ENCODE measurements around the gene RBM6. TPM values are rescaled to one million over a fixed set of nuclear protein-coding genes. Genes with fewer than 3 reads are reported as not detected.

RBM6 gene
- total and polyA plus RNA-seq, 9 of the 15 experiments (the other 6 are each of a cell fraction or from before 2014, with no cell fraction given): 19.9 to 82.2 (median 57.8) TPM

DNA sequence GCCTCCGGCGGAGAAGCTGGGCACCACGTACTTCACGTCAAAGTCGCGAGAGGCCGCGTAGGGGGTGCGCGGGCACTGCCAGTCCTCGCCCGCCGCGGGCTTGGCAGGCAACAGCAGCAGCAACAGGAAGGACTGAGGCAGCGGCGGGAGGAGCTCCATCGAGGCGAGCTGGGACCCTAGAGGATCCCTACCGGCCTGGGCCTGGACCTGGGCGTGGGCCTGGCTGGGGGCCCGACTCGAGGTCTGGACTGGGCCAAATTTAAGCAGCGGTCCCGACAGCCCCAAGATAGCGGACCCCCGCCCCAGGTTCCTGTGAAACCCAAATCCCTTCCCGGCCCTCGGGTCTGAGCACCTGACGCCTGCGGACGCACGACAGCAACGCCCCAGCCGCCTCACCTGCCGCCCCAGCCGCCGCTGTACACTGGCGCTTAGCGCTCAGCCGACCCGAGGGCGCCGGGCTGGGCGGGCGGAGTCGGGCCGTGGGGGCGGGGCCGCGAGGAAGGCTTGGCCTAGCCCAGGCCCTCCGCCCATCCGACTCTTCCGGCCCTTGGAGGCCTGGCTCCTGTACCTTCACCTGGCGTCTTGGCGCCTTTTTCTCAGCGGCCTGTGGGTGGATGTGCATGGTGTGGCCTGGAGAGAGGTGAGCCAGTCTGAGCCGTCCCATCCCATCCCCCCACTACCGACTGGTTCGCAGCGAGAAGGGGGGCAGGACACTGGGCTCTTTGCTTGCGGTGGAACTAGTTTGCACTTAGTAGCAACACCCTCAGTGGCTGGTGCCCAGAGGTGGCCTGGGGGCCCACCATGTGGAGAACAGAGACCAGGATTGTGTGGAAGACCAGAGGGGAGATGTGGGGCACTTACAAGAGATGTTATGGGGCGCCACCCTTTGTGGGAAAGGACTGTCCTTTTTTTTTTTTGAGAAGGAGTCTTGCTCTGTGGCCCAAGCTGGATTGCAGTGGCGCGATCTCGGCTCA is 36.2 kb upstream of the RBM6 start, which contains the start of gene MST1R (continued):
- TF ChIP-seq, protein P1, sequence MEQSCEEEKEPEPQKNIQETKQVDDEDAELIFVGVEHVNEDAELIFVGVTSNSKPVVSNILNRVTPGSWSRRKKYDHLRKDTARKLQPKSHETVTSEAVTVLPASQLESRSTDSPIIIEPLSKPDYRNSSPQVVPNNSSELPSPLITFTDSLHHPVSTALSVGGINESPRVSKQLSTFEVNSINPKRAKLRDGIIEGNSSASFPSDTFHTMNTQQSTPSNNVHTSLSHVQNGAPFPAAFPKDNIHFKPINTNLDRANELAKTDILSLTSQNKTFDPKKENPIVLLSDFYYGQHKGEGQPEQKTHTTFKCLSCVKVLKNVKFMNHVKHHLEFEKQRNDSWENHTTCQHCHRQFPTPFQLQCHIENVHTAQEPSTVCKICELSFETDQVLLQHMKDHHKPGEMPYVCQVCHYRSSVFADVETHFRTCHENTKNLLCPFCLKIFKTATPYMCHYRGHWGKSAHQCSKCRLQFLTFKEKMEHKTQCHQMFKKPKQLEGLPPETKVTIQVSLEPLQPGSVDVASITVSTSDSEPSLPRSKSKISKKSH (CRISPR knock-in tag; IDR thresholded peaks at IDR 0.05): no peak
- TF ChIP-seq, protein P2, sequence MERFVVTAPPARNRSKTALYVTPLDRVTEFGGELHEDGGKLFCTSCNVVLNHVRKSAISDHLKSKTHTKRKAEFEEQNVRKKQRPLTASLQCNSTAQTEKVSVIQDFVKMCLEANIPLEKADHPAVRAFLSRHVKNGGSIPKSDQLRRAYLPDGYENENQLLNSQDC (CRISPR knock-in tag; IDR thresholded peaks at IDR 0.05): no peak
- TF ChIP-seq POLR2A (conservative IDR thresholded peaks at IDR 0.05) (peak; percentile 71), RBFOX2 (IDR thresholded peaks at IDR 0.05; ENCODE audit: low read depth, low read length) (peak; percentile 87), SP1 (CRISPR knock-in tag; IDR thresholded peaks at IDR 0.05) (peak; percentile 57; the same call in 1 of the 2 replicates), E2F3 (CRISPR knock-in tag; IDR thresholded peaks at IDR 0.05) (0 out of 2 replicates have a peak, but pooled peaks have one; percentile 10), HDAC1 (IDR thresholded peaks at IDR 0.05) (peak in 1 of 2 experiments; percentile 60; a peak in 2 of 4 replicates), MAZ (CRISPR knock-in tag; conservative IDR thresholded peaks at IDR 0.05 in 1 of 2, IDR thresholded peaks at IDR 0.05 in 1 of 2) (peak in 1 of 2 experiments; percentile 20; a peak in 2 of 4 replicates), ZNF121 (CRISPR knock-in tag; conservative IDR thresholded peaks at IDR 0.05) (peak; percentile 69), ZNF583 (CRISPR knock-in tag; IDR thresholded peaks at IDR 0.05) (no peak), SMARCA4 (IDR thresholded peaks at IDR 0.05) (0 out of 2 replicates have a peak, but pooled peaks have one; percentile 38), CREM (IDR thresholded peaks at IDR 0.05; ENCODE audit: low read depth) (0 out of 2 replicates have a peak, but pooled peaks have one; percentile 3), DPF2 (IDR thresholded peaks at IDR 0.05) (no peak), SNRNP70 (optimal IDR thresholded peaks at IDR 0.05; ENCODE audit: low read depth, low read length) (no peak), ZNF695 (CRISPR knock-in tag; IDR thresholded peaks at IDR 0.05) (no peak), RB1 (IDR thresholded peaks at IDR 0.05; ENCODE audit: low read depth) (peak; percentile 76; the same call in 1 of the 2 replicates), CBX1 (IDR thresholded peaks at IDR 0.05; ENCODE audit: low read depth) (peak; percentile 54; the same call in 1 of the 2 replicates), CCNT2 (IDR thresholded peaks at IDR 0.05; ENCODE audit: borderline replicate concordance, extremely low read depth, insufficient read length, low read depth, low read length) (peak; percentile 31), NRF1 (conservative IDR thresholded peaks at IDR 0.05 in 1 of 2, IDR thresholded peaks at IDR 0.05 in 1 of 2) (peak; percentile 18 to 45; a peak in 2 of 4 replicates), POLR2G (IDR thresholded peaks at IDR 0.05; ENCODE audit: low read depth, low read length) (peak; percentile 91)
- TF ChIP-seq, protein P3, sequence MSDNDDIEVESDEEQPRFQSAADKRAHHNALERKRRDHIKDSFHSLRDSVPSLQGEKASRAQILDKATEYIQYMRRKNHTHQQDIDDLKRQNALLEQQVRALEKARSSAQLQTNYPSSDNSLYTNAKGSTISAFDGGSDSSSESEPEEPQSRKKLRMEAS (CRISPR knock-in tag; IDR thresholded peaks at IDR 0.05): peak; percentile 65
- TF ChIP-seq, protein P4, sequence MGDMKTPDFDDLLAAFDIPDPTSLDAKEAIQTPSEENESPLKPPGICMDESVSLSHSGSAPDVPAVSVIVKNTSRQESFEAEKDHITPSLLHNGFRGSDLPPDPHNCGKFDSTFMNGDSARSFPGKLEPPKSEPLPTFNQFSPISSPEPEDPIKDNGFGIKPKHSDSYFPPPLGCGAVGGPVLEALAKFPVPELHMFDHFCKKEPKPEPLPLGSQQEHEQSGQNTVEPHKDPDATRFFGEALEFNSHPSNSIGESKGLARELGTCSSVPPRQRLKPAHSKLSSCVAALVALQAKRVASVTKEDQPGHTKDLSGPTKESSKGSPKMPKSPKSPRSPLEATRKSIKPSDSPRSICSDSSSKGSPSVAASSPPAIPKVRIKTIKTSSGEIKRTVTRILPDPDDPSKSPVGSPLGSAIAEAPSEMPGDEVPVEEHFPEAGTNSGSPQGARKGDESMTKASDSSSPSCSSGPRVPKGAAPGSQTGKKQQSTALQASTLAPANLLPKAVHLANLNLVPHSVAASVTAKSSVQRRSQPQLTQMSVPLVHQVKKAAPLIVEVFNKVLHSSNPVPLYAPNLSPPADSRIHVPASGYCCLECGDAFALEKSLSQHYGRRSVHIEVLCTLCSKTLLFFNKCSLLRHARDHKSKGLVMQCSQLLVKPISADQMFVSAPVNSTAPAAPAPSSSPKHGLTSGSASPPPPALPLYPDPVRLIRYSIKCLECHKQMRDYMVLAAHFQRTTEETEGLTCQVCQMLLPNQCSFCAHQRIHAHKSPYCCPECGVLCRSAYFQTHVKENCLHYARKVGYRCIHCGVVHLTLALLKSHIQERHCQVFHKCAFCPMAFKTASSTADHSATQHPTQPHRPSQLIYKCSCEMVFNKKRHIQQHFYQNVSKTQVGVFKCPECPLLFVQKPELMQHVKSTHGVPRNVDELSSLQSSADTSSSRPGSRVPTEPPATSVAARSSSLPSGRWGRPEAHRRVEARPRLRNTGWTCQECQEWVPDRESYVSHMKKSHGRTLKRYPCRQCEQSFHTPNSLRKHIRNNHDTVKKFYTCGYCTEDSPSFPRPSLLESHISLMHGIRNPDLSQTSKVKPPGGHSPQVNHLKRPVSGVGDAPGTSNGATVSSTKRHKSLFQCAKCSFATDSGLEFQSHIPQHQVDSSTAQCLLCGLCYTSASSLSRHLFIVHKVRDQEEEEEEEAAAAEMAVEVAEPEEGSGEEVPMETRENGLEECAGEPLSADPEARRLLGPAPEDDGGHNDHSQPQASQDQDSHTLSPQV (IDR thresholded peaks at IDR 0.05): peak; percentile 68; the same call in 1 of the 2 replicates
